ENCODE results near the gene ZNF652.

DNA sequence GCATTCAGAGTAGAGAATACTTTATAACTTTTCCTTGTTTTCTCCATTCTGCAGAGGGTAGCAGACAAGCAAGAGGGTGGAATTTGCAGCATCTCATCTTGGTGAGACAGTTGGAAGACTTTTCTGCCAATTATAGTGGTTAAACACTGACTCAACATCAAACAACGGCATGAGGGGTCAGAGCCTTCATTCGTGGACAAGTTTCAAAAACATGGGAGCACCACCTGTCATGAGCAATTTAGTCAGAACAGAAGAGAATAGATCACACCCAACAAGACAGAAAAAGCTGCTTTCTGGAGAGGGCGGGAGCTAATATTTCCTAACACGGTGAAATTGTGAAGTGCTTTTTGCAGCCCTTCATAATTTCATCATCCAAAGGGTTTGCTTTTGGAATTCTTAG lies 17.9 kb upstream of the ZNF652 start:
- TF ChIP-seq, protein P1, sequence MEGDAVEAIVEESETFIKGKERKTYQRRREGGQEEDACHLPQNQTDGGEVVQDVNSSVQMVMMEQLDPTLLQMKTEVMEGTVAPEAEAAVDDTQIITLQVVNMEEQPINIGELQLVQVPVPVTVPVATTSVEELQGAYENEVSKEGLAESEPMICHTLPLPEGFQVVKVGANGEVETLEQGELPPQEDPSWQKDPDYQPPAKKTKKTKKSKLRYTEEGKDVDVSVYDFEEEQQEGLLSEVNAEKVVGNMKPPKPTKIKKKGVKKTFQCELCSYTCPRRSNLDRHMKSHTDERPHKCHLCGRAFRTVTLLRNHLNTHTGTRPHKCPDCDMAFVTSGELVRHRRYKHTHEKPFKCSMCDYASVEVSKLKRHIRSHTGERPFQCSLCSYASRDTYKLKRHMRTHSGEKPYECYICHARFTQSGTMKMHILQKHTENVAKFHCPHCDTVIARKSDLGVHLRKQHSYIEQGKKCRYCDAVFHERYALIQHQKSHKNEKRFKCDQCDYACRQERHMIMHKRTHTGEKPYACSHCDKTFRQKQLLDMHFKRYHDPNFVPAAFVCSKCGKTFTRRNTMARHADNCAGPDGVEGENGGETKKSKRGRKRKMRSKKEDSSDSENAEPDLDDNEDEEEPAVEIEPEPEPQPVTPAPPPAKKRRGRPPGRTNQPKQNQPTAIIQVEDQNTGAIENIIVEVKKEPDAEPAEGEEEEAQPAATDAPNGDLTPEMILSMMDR (conservative IDR thresholded peaks at IDR 0.05; ENCODE audit: low read depth, low read length): no peak
- no peak for TF ChIP-seq EZH2 (IDR thresholded peaks at IDR 0.05; ENCODE audit: borderline replicate concordance, low read depth, low read length, poor library complexity, severe bottlenecking)
